NCI-H2227 treated with DMSO at 0.1 percent for 48 hours (cell line): ENCODE results near the gene RGS3.
A peak's percentile ranks its signal among the peaks of the same experiment; 100 is the strongest.

Experiments used
- DNase-seq: peaks from one replicate; lab custom pipeline; 2025; lab: John Stamatoyannopoulos, UW

RGS3 gene

DNA sequence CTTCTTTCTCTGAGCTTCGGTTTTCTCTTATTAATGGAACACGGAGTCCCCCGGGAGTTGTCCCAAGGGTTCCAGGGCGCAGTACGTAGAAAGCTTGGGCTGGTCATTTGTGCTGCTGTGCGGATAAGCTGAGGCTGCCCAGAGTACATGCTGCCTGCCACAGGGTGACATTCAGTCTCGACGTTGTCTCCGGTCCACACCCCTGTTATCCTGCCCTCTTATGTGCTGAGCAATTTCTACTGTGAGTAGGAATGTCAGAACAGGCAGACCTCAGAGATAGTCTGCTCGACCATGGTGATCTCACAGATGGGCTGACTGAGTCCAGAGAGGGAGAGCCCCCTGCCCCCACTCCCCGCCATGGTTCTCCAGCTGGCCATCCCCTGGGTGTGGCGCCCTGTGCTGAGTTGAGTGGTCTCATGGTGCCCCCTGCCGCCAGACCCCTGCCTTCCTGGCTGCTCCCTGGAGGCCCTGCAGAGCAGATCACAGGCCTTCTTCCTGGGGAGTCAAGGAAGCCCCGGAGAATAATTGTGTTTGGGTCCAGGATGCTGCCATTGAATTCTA, 124.0 kb downstream of the RGS3 start:
- DNase-seq: no peak

DNA sequence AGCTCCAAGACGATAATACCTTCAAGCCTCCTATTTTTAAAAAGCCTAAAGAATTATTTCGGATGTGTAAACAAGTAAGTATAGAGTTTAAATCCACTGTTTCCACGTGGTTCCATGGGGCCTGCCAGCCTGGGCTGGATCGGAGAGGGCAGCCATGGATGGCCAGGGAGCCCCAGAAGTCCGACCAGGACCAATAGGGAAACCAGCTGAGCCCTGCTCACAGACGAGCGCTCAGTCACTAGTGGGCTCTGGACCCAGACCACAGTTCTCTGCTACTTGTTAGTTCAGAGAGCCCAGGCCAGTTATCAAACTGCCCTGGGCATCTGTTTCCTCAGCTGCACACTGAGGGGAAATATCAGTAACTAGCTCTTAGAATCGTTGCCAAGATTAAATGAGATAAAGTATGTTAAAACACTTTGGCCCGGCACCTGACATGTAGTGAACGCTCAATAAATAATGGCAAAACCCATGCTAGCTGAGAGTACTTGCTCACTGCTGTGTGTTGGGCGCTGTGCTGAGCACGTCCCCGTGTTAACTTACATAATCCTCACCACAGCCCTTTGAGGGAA, 124.8 kb downstream of the RGS3 start:
- DNase-seq: no peak

DNA sequence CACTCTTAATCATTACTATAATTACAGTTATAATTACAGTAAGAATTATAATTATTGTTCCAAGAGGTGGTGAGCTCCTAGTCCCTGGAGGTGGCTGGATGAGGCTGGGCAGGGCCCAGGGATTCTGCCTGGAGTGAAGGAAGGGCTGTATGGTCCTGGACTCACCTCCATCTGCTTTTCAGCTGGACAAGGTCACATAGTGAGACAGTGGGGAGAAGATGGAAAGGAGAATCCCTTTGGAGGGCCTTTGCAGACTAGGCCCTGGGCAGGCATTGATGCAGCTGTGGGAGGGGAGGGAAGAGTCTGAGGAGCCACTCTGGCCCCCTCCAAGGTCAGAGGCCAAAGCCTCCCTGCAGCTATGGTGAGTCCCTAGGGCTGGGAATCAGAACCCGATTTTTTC, 125.4 kb downstream of the RGS3 start:
- no peak for DNase-seq

DNA sequence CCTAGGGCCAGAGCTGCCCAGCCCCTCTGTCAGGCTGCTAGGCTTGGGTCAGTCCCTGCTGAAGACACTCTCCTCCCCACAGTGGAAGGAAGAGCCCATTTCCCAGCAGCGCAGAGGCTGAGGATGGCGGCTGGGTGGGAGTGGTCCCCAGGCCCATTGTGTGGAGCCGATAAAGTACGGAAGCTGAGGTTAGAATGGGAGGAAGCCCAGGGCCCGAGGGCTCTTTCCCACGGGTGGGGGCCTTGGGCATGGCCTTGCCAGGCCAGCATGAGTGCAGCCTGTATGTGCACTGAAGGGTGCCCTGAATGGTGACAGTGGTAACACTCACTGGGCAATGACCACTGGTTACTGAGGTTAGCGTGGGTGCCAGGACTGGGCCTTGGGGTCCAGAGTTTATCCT, 125.9 kb downstream of the RGS3 start:
- no peak for DNase-seq

DNA sequence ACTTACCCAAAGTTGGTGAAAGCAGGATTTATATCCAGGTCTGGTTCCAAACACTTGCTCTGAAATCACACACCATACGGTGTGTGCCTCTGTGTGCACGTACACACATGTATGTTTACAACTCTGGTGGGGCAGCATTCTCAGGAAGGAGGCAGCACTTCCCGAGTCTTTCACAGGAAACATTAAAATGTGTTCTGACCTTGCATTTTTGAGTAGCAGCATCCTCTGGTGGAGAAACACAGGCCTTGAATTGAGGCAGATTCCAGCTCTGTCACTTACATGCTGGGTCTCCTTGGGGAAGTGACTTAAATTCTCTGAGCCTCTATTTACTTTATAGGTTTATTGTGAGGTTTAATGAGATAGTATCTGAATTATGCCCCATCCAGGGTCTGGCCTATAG, 126.4 kb downstream of the RGS3 start:
- no peak for DNase-seq

DNA sequence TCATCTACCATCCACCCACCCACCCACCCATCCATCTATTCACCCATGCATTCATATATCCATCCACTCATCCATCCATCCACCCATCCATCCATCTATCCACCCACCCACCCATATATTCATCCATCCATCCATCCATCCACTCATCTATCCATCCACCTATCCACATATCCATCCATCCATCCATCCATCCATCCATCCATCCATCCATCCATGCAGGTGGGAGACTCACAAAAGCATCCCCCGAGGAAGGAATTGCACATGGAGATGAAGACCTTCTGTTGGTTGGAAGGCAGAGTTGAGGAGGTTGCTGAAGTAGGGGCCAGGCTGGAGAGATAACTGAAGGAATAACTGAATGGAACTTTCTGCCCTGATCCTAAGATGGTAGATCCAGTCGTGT, 126.9 kb downstream of the RGS3 start:
- DNase-seq: no peak

GRCh38 chr9:113590991-113591898, 127.7 kb downstream of the RGS3 start:
- DNase-seq: peak; percentile 50

- DNase-seq: no peak
Measured at GRCh38 chr9:113591899-113592625, 128.5 kb downstream of the RGS3 start.

- DNase-seq: no peak
Measured at GRCh38 chr9:113592876-113593575, 129.5 kb downstream of the RGS3 start.

DNA sequence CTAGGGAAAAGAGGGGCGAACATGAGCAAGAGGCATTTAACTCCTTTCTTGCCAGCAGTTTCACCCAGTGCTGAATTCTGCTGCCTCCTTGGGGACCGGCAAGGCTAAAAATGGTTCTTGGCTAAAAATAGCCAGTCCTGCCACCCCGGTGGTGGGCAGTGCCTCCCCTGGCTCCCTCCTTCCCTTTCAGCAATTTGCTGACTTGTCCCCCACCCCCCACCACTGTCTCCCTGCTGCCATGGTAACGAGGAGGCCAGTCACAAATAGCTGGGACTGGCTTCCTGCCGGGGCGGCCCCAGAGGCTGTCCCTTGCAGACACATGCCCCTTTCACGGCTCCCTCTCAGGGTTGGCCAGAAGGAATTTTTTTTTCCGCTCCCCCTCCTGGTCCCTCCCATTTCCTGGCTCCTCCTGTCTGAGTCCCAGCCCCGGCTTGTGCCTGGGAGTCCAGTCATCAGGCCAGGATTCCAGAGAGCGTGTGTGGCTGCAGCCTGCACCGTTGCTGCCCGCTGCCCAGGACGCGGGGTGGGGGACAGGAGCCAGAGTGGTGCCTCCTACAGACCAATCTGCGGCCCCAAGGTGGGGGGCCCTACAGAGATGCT, 130.3 kb downstream of the RGS3 start:
- DNase-seq: peak; percentile 85

DNA sequence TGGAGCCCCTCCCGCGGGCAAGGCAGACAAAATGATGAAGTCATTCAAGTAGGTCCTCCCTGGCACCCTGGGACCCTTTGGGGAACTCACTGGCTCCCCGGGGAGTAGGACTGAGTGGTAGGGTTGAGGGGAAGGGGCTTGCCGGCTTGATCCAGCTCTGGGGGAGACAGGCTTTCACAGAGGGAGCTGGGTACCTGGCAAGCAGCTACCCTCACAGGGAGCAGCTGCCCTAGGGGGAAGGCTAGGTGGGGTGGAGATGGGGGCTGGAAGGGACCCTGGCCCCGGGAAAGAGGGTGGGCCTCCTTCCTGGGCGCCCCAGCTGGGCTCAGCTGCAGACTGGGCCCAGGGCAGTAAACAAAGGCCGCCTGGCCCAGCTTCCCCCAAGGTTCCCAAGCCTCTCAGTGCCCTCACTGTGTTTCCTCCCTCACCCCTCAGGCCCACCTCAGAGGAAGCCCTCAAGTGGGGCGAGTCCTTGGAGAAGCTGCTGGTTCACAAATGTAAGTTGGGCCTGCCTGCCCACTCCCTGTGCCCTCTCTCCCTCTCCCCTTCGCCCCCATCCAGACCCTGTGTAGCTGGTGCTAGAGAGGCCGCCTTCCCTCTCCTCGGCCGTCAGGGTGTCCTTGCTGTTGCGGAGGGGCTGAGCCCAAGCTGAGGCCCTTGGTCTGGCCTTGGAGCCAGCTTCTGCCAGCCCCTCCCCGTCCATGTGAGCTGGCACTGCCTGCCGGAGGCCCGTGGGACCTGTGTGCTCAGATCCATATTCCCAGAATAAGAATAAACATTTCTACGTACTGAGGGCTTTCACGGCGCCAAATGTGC, 131.2 kb downstream of the RGS3 start:
- no peak for DNase-seq

DNA sequence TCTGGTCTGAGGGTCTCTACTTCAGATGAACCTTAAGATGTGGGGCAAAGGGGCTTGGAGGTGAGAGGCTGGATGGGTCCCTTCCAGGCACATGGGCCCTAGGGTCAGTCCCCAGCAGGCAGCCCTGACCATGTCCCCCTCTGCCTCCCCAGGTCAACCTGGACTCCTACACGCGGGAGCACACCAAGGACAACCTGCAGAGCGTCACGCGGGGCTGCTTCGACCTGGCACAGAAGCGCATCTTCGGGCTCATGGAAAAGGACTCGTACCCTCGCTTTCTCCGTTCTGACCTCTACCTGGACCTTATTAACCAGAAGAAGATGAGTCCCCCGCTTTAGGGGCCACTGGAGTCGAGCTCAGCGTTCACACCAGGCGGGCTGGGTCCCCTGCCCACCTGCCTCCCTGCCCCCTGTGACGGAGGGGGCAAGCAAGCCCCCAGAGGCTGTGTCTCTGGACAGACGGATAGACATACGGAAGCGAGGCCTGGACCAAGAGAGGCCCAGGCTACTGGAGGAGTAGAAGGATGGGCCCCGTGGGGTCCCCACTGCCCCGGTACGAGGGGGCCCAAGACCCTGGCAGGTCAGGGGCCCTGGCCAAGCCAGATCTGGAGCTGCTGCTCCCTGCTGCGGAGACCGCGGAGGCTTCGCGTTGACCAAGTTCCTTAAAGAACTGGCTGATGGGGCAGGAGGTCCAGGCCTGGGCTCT, 133.2 kb downstream of the RGS3 start:
- DNase-seq: no peak

DNA sequence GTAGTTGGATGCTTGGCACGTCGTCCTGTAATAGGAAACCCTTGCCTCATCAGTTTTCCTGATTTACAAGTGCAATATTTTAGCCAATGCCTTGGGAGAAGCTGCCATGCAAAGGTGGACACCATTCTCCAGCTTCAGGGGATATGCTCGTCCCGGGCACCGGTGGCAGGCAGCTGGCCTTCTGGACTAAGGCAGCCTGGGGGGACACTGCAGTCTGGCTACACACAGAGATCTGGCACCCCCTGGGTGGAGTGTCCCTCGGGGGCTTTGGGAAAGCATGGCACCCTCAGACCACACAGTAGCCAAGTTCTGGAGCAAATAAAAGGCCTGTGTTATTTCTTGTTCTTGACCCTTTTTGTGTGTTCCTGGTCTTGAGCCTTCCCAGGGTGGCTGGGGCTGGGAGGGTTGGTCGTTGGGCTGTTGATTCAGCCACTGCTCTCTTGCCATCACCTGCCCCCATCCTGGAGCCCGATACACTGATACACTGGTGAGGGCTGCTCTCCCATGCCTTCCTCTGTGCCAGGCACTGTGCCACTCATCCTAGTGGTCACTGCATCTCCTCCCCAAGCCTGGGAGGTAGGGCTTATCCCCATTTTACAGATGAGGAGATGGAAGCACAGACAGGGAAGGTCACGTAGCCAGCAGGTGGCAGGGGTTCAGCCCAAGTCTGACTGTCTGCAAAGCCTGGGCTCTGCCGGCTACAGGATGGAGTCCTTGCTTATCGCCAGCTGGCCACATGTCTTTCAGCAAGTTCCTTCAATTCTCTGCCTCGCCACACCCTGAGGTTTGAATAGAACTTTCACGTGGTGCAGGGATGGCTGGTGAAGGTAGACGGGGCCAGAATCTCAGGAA, 134.1 kb downstream of the RGS3 start:
- DNase-seq: no peak

GRCh38 chr9:113598451-113598850, 134.9 kb downstream of the RGS3 start:
- no peak for DNase-seq

DNA sequence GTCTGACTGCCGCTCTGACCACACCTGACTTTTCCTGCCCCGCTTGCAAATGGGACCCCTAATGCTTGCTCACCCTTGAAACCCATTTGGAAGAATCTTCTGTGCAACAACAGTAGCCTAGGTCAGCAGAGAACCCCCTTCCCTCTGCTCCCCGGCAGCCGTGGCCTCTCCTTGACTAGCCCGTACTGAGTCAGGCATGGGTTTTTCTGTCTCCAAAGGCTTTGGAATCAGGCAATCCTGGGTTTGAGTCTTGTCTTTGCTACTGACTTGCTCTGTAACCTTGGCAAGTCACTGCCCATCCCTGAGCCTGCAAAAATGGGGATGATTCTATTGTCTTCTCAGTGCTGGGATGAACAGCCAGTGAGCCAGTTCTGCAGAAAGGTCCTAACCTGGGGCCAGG, 135.4 kb downstream of the RGS3 start:
- no peak for DNase-seq

- DNase-seq: no peak
Measured at GRCh38 chr9:113599646-113600022, 136.1 kb downstream of the RGS3 start.

DNA sequence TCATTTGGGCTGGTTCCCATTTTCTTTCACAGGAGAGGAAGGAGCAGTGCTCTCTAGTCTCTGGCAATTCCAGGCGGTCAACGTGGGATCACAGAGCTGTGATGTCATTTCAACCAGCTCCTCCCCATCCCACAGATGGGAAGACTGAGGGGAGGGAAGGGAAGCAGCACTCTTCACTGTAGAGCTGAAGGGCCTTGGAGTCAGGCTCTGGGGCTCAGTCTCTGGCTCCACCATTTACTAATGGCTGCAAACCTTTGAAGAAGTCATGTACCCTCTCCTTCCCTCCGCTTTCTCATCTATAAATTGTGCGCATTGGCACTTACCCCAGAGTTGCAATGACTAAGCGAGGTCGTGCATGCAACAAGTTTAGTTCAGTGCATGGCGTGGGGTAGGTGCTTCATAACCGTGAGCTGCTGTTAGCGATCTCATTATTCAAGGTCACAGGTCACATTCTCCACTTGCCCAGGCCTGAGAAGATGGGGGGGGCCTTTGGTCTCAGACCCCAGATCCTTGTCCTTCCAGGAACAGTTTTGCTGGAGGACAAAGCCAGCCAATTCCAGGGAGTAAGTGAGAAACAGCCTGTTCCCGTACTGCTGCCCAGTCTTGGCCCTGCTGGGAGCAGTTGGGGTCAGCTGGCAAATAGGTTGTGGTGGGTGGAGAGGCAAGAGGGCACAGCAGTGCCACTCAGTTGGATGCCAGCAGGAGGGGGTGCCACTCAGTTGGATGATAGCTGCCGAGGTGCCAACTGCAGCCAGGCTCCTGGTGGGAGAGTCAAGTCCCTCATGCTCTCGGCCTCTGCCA, 136.7 kb downstream of the RGS3 start:
- no peak for DNase-seq

GRCh38 chr9:113600871-113601614, 137.5 kb downstream of the RGS3 start:
- DNase-seq: no peak
